HG03175 (cell line): ENCODE data around the gene VWA5B1.

Experiments used
- ATAC-seq: cut with Tn5 transposase; IDR thresholded peaks from one replicate; pipeline ENCODE4 v1.9.1; 2021; ENCODE audit warnings: mild to moderate bottlenecking, moderate library complexity; ENCODE audit not compliant: unreplicated experiment

VWA5B1 gene

DNA sequence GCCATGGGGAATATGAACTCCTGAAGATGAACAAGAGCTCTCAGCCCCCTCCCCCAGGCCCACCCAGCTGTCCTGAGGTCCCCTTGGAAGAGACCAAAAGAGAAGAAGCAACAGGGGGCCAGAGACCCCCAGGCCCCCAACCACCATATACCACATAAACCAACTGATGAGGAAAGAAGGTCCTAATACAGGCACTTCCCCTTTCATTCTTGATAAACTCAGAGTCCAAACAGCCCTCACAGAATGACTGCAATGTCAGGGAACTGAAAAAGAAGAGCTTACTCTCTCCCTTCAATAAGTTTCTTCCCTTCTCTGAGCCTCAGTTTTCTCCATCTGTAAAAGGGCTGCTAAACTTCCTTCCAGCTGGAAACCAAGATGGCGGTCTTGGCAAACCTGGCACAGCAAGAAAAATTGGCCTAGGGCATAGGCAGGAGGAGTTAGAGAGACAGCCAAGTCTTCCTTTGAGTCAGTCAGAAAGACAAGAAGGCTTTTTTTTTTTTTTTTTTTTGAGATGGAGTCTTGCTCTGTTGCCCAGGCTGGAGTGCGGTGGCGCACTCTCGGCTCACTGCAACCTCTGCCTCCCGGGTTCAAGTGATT is 90.5 kb downstream of the VWA5B1 start:
- no peak for ATAC-seq

GRCh38 chr1:20381961-20382360 is 91.3 kb downstream of the VWA5B1 start:
- ATAC-seq, result no peak

GRCh38 chr1:20382711-20383110 is 92.0 kb downstream of the VWA5B1 start:
- ATAC-seq, result no peak

GRCh38 chr1:20383631-20384030 is 93.0 kb downstream of the VWA5B1 start:
- no peak for ATAC-seq

GRCh38 chr1:20385630-20386029 is 95.0 kb downstream of the VWA5B1 start:
- ATAC-seq, result no peak

DNA sequence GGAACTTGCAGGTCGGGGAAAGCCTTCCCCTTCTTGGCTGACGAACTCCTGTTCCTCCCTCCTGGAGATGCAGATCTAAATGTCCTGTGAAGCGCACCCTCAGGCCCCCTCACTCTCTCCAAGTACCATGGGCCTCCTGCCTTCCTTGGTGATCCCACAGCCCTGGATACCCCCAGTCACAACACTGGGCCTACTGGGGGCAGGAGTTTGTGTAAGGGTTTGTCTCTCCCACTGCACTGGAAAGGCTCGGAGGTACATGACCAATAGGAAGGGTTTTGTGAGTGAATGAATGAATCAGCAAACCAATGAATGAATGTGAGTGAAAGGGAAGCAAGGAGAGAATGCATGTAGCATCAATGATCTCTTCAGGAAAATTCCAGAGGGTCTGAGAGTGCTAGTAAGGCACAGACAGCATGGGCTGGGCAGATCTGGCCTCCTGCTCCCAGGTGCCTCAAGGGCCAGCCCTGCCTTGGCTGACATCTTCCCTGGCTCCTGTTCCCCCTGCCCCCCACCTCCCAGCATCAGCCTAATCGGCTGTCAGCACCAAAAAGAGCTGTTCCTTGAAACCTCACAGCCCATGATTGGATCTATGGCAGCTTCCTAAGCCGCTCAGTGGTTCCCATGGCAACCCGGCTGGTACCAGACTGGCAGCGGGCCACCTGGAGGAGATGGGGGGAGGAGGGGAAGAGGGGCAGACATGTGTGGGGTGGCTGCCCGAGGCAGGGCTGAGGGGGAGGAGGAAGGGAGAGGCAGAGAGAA is 95.8 kb downstream of the VWA5B1 start:
- ATAC-seq, result no peak

GRCh38 chr1:20389571-20389970 is 98.9 kb downstream of the VWA5B1 start:
- ATAC-seq, result no peak

- no peak for ATAC-seq
These were observed 100.1 kb downstream of the VWA5B1 start for GRCh38 chr1:20390589-20391331.

GRCh38 chr1:20395255-20395654 is 104.6 kb downstream of the VWA5B1 start:
- no peak for ATAC-seq

- no peak for ATAC-seq
These were observed 108.1 kb downstream of the VWA5B1 start for GRCh38 chr1:20398744-20399143.

DNA sequence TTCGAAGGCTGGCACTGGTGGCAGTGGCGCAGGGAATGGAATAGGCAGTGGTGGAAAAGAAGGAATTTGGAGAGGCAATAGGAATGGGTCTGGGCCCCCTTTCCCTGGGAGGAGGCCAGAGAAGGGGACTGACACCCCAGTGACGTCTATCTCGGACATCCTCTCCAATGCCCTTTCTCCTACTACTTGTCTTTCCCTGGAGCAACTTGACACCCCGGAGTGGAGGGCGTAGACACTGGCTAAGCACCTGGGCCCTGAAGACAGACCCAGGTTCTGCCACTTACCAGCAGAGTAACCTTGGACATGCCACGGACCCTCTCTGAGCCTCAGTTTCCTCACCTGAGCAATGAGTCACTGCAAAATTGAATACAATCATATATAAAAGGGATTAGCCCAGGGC is 108.5 kb downstream of the VWA5B1 start:
- no peak for ATAC-seq

GRCh38 chr1:20399606-20400180 is 109.0 kb downstream of the VWA5B1 start:
- no peak for ATAC-seq

DNA sequence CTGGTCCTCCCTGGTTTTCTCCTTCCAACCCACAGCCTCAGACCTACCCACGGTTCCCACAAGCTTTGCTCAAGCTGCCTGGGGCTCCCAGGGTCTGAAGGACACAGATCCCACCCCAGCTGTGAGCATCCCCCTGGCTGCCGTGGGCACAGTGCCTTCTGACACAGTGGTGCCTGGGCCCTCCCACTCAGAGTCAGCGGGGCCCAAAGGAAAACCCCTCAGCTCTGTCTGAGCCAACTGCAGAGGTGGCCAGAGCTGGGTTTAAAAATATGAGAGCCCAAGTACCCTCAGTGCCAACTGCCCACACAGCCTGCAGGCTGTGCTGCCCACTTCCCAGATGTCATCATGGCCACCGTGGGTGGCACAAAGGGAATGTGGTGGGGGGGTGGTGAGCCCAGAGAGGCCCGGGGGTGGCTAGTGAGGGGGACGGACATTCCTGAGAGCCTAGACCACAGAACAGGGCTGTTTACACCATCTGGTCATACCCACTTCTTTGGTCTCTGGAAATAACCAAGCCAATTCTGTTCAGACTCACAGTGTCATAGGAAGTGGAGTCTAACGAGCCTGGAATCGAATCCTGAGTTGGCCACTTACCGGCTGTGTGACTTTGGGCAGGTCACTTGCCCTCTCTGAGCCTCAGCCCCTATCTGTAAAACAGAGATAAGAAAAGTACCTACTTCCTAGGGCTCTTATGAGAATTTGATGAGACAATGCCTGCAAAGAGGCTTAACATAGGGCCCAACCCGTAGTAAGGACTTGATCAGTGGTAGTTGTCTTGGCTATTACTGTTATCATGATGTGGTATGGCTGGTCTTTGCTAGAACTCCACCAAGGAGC is 109.9 kb downstream of the VWA5B1 start:
- no peak for ATAC-seq

DNA sequence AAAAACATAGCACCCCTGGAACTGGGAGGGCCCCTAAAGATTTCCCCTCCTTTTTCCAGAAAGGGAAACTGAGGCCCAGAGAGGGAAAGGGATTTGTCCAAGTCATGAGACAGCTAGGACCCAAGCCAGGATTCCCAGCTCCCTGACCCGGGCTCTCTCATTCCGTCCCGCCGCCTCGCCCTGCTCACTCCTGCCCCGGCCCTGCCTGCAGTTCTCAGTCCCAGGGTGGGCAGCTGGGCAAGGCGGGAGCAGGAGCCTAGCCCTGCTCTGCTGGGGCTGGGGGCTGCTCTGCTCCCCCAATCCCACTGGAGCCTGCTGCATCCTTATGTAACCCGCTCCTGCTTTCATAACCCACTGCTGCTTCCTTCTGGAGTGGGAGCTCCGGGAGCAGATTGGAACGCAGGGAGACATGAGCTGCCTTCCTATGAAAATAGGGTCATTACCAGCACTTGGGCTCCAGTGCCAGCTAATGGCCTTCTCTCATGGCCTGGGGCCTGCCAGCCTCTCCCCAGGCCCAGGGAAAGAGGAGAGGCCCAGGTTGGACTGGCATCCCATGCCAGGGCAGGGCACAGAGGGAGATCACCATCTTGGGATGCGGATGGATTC is 110.8 kb downstream of the VWA5B1 start:
- ATAC-seq, result no peak

GRCh38 chr1:20402585-20403422 is 112.1 kb downstream of the VWA5B1 start:
- no peak for ATAC-seq

GRCh38 chr1:20403423-20404145 is 112.9 kb downstream of the VWA5B1 start:
- no peak for ATAC-seq

GRCh38 chr1:20404466-20404865 is 113.8 kb downstream of the VWA5B1 start:
- no peak for ATAC-seq
